Left colon (tissue), 2 donors: ENCODE measurements around the gene RAD51B. TPM values are rescaled to one million over a fixed set of nuclear protein-coding genes. Genes with fewer than 3 reads are reported as not detected.
A peak's percentile ranks its signal among the peaks of the same experiment; 100 is the strongest.

ENCODE experiments used
- ATAC-seq: fragments of 200-7000 bp; cut with Tn5 transposase; one replicate; pipeline ENCODE4 v1.9.1; 2020; ENCODE audit warnings: mild to moderate bottlenecking, moderate library complexity
- DNase-seq, 2 donors: peaks; one replicate each; pipeline ENCODE4 v3.0.0-alpha.2; 2020
- intact Hi-C, 2 donors: fragments of 100-400 bp; cut with DNase I in 1 of 2; cut with micrococcal nuclease in 1 of 2; formaldehyde crosslinking; loops; one replicate each; pipeline versions ENCODE4 v1.11.2 to v1.14.0; 2022; cut with DNase I, micrococcal nuclease
- total RNA-seq, 2 donors: library from RNA; stranded (reverse); fragmentation: NEBNext Ultra II Directional; extraction: Animal tissue kit (Norgen Biotek cat#: 25700); gene quantifications; one replicate each; pipeline ENCODE4 v1.2.1, GENCODE V29; 2021
- donor health status: DM: no; HTN: no; CAD: no.
- donor health status: DM: yes; HTN: yes; CAD: no.

The RAD51B gene
- total RNA-seq, 2 donors from 2014 or later, result 13.7 to 16.8 TPM

- intact Hi-C loops, result loop anchor here in 1 of 2 donors (10.0 kb wide), 1 partner anchor 54 kb away; no protein-coding TSS in a partner anchor
- no peak for DNase-seq
- no peak for ATAC-seq
Measured at GRCh38 chr14:68140806-68141205, 321.2 kb downstream of the RAD51B start.

DNA sequence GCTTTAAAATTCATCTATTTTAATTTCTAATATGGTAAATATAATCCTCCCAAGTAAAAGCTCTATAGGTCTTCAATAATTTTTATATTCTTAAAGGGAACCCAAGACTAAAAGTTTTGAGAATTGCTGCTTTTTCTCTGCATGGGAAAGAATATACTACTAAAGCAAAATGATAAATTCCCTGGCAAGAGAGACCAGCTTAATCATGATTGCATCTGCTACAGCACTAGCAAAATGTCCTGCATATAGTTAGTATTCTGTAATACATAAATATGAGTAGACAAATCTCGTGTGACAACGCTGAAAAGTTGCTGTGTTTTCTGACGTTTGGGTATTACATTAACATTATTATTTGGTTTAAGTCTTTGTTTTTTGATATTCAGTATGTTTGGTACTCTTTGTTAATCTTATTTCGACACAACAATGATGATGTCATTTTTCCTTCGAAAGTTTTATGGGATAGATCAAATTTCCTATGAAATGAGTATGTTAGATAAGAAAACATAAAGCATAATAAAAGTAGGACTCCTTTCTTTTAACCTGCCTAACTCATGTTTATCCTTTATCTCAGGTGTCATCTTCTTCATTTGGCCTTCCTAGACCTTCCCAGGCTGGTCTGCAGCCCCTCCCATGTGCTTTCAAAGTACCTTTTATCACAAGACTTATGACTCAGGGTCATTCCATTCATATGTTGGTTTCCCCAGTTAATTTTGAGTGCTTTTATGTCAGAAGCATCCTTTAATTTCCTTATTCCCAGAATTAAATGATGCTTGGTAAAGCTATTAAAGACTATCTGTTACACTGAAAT, 321.9 kb downstream of the RAD51B start:
- no peak for DNase-seq
- intact Hi-C loops, result loop anchor here in 1 of 2 donors (10.0 kb wide), 1 partner anchor 53 kb away; no protein-coding TSS in a partner anchor

DNA sequence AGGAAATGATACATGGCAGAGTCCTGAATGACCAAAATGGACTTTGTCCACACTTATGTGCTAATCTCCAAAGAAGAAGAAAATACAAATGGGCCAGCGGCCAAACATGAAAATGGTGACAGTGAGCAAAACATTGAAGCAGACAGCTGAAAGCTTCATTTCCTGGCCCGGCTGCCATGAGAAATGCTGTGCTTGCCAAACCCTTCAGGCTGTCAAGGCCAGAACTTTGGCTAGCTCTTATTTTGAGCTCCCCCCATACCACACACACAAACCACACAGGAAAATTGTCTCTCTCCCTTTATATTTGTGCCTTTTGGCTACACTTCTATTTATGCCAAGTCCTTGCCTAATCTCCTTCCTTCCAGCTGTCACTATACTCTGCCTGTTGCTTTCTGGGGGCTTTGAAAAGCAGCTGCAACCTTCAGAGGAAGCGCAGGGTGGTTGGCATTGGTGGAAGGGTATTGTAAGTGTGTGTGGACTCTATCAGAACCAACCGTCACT, 323.8 kb downstream of the RAD51B start:
- peak; percentile 53 for ATAC-seq

More for the DNA sequence above, 321.9 kb downstream of the RAD51B start:
- peak; percentile 13 for ATAC-seq

GRCh38 chr14:68144051-68144681, 324.6 kb downstream of the RAD51B start:
- ATAC-seq (peak; percentile 33), DNase-seq (peak; percentile 24 to 64)
- intact Hi-C loops, result loop anchor here in 1 of 2 donors (10.0 kb wide), 1 partner anchor 51 kb away; no protein-coding TSS in a partner anchor

More for the DNA sequence above, 323.8 kb downstream of the RAD51B start:
- DNase-seq, result peak; percentile 59 to 66
- intact Hi-C loops, result loop anchor here in 1 of 2 donors (10.0 kb wide), 1 partner anchor 51 kb away; no protein-coding TSS in a partner anchor

- peak in 1 of 2 donors; percentile 20 for DNase-seq
- peak; percentile 61 for ATAC-seq
Measured at GRCh38 chr14:68145036-68145435, 325.5 kb downstream of the RAD51B start.

GRCh38 chr14:68145539-68145938, 326.0 kb downstream of the RAD51B start:
- ATAC-seq (peak; percentile 32), DNase-seq (no peak)
- intact Hi-C loops, result loop anchor here in 1 of 2 donors (10.0 kb wide), 1 partner anchor 49 kb away; no protein-coding TSS in a partner anchor

More at GRCh38 chr14:68145036-68145435, 325.5 kb downstream of the RAD51B start:
- intact Hi-C loops, result loop anchor here in 1 of 2 donors (10.0 kb wide), 1 partner anchor 50 kb away; no protein-coding TSS in a partner anchor

DNA sequence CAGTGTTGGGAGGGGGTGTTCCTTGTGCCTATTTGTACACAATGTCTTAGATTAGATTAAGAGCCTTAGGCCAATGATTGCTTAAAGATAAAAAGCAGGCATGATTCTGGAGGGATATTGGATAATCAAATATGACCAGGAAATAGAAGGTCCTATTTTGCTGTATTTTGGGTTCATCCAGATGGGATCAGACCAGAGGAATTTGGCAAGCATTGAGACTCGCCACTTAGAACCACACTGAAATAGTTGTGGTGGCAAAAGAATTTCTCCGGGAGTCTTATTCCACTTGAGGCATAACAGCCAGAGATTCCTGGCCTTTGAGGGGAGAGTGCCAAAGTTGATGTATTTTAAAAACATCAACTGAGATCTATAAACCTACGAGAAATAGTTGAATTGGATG, 327.2 kb downstream of the RAD51B start:
- intact Hi-C loops, result loop anchor here in 1 of 2 donors (10.0 kb wide), 1 partner anchor 48 kb away; no protein-coding TSS in a partner anchor
- ATAC-seq, result no peak
- DNase-seq, result no peak

DNA sequence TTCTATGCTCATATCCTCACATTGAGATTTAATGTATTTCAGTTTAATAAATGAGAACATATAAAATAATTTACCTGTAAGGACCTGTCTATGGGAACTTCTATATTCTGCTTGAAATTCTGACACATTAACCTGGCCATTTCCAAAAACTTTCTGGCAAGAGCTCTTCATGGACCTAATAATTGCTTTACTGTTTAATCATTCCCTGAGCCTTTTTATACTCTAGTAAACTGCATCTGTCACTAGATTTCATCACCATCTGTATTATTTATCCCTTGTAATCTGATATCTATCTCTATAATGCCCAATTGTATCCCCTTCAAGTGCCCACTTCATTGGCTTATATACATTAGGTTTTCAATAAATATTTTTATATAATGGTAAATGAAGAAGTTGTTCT, 327.7 kb downstream of the RAD51B start:
- intact Hi-C loops, result loop anchor here in 1 of 2 donors (10.0 kb wide), 1 partner anchor 47 kb away; no protein-coding TSS in a partner anchor
- DNase-seq (no peak), ATAC-seq (no peak)

DNA sequence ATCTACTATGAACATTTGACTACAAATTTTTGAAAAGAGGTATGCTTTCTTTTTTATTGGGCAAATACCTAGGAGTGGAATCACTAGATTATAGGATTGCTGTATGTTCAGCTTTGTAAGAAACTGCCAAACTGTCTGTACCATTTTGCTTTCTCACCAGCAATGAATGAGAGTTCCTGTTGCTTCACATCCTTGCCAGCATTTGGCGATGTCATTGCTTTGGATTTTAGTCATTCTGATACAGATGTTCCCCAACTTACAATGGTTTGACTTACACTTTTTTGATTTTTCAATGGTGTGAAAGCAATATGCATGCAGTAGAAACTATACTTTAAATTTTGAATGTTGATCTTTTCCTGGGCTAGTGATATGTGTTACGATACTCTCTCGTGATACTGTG, 328.7 kb downstream of the RAD51B start:
- DNase-seq (no peak), ATAC-seq (no peak)
- intact Hi-C loops, result loop anchor here in 1 of 2 donors (10.0 kb wide), 1 partner anchor 47 kb away; no protein-coding TSS in a partner anchor

DNA sequence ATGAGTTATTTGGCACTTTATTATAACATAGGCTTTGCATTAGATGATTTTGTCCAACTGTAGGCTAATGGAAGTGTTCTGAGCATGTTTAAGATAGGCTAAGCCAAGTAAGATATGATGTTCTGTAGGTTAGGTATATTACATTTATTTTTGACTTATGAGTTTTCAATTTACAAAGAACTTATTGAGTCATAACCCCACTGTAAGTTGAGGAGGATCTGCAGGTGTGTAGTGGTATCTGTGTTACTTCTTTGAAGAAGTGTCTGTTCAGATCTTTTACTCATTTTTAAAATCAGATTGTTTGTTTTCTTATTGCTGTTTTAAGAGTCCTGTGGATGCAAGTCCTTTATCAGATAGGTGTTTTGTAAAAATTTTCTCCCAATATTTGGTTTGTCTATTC, 329.2 kb downstream of the RAD51B start:
- no peak for ATAC-seq
- DNase-seq, result no peak
- intact Hi-C loops, result loop anchor here in 1 of 2 donors (10.0 kb wide), 1 partner anchor 46 kb away; no protein-coding TSS in a partner anchor

GRCh38 chr14:68153275-68153674, 333.7 kb downstream of the RAD51B start:
- ATAC-seq, result no peak
- intact Hi-C loops, result no loop called here
- no peak for DNase-seq

DNA sequence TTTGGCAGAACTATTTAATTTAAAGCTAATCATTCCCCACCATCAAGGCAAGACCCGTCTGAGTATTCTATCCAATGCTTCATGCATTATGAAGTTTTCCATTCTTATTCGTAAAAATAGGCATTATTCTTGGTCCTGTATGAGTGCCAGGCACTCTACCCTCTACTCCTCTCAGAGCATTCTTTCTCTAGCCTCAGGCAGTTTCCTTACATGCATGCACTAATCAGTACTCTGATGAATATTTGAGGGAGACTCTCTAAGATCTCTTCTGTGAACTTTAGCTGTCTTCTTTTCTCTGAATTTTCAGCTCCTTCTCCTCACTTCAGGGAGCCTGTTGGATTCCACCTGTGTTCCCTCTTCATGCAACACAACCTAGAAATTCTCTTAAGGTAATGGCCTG, 334.7 kb downstream of the RAD51B start:
- intact Hi-C loops, result no loop called here
- DNase-seq (no peak), ATAC-seq (no peak)

GRCh38 chr14:68157971-68158371, 338.4 kb downstream of the RAD51B start:
- intact Hi-C loops, result no loop called here
- DNase-seq, result no peak
- peak; percentile 42 for ATAC-seq

- DNase-seq, result no peak
- ATAC-seq, result no peak
- intact Hi-C loops, result no loop called here
Measured at GRCh38 chr14:68158640-68159039, 339.1 kb downstream of the RAD51B start.

DNA sequence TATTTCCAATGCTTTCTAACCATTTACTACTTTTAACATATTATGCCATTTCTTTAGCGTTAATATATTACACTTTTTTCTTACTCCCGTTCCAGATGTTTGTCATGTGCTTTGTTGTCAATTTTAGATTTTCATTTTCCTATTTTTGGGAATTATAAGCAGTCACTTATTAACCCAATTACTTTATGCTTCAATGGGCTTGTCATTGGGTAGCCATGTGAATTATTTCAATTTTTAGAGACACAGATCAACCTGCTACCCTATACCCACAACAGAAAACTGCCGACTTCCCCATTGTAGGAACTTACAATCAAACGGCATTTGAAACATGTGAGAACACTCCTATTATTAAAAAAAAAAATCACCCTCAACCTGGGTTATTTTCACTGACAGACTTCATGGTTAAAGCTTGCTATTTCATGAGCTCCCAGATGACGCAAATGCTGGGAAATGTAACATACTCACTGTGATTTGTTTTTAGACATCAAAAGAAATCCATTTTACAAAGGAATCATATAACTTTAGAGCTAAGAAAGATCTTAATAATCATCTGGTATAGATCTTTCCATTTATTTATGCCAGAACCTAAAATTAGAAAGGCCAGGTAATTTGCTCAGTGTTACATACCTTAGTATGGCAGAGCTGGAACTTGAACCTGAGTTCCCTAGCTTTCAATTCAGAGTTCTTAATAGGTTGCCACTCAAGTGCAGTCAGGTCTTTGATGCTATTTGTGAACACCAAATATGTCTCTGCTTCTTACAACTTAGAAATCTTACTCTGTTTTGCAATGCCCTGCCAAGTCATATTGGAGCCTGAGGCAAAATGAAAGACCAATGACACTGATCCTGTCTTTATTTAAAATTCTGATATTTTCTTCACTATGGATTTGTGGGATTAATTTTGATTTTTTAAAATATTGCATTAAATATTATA, 340.4 kb downstream of the RAD51B start:
- ATAC-seq (no peak), DNase-seq (no peak)
- intact Hi-C loops, result no loop called here

- no peak for DNase-seq
- ATAC-seq, result no peak
- intact Hi-C loops, result no loop called here
Measured at GRCh38 chr14:68160779-68161546, 341.4 kb downstream of the RAD51B start.

DNA sequence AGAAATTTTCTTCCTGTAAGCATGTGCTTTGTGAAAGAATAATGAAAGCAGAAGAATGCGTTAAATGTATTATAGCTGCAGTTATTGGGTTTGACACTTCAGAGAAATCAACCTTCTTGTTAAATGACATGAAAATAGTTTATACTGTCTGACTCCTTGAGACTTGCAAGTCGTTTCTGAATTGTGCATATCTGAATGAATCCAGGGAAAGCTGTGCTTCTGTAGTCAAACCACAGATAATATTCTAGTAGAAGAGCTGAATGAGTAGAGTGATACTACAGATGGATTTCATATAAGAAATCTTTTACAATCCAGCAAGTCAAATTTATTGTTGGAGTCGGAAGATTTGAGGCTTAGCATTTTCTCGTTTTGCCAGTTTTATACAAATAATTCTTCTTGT, 343.3 kb downstream of the RAD51B start:
- intact Hi-C loops, result no loop called here
- ATAC-seq (no peak), DNase-seq (no peak)
